Heart left ventricle (tissue), 16 donors: Measurements from ENCODE around the gene SLC12A4. TPM values are rescaled to one million over a fixed set of nuclear protein-coding genes. Genes with fewer than 3 reads are reported as not detected.

Source experiments
- ATAC-seq, 4 donors: fragments of 200-7000 bp; cut with Tn5 transposase; one replicate each; pipeline ENCODE4 v1.9.1; 2020 to 2022; ENCODE audit warnings: moderate library complexity in 4 of 4, mild to moderate bottlenecking in 3 of 4, moderate number of reproducible peaks in 1 of 4
- DNase-seq, 5 donors: peaks; one replicate each; pipeline ENCODE4 v3.0.0-alpha.2; 2020
- H3K27ac ChIP-seq, 12 donors: fragments of 200-600 bp; sonication (generic) in 4 of 12; one replicate each; pipeline versions ENCODE4 v1.5.0 to v1.8.0; 2016 to 2022; ENCODE audit warnings: mild to moderate bottlenecking in 2 of 12
- H3K27me3 ChIP-seq, 9 donors: fragments of 200-600 bp; sonication (generic) in 2 of 9; one replicate each; pipeline versions ENCODE4 v1.5.1 to v1.8.0; 2016 to 2022; ENCODE audit warnings: mild to moderate bottlenecking in 3 of 9
- H3K36me3 ChIP-seq, 9 donors: fragments of 200-600 bp; sonication (generic) in 2 of 9; one replicate each; pipeline versions ENCODE4 v1.5.0 to v1.8.0; 2018 to 2022; ENCODE audit warnings: mild to moderate bottlenecking in 2 of 9
- H3K4me1 ChIP-seq, 12 donors: fragments of 200-600 bp; sonication (generic) in 4 of 12; one replicate each; pipeline versions ENCODE4 v1.5.0 to v1.8.0; 2016 to 2022; ENCODE audit warnings: mild to moderate bottlenecking in 3 of 12
- H3K4me3 ChIP-seq, 12 donors: fragments of 200-600 bp; sonication (generic) in 4 of 12; one replicate each; pipeline versions ENCODE4 v1.5.0 to v1.8.0; 2017 to 2022; ENCODE audit warnings: mild to moderate bottlenecking in 9 of 12, moderate library complexity in 4 of 12
- H3K9me3 ChIP-seq, 12 donors: fragments of 200-600 bp; sonication (generic) in 4 of 12; one replicate each; pipeline versions ENCODE4 v1.5.0 to v1.8.0; 2016 to 2022; ENCODE audit warnings: mild to moderate bottlenecking in 1 of 12
- POLR2A ChIP-seq, 2 donors: fragments of 450-650 bp; IDR thresholded peaks; one replicate each; pipeline ENCODE4 v1.6.1; 2017; ENCODE audit warnings: antibody characterized with exemption in 2 of 2, mild to moderate bottlenecking in 2 of 2, moderate library complexity in 2 of 2
- WGBS, 4 donors: extraction: QIAGEN DNeasy Blood & Tissue Kit in 2 of 4; methylation state at CpG; one replicate each; pipeline versions ENCODE4 v1.1.5 to v1.1.7; 2013 to 2018; 5-methylcytosine and 5-hydroxymethylcytosine counted together
- intact Hi-C, 10 donors: fragments of 100-400 bp; cut with DNase I; formaldehyde crosslinking; loops; one replicate each; pipeline versions ENCODE4 v1.11.1 to v1.14.2; 2022
- polyA plus RNA-seq, 2 donors: library from polyadenylated mRNA; stranded (reverse); fragments of 200-250 nt; gene quantifications; one replicate each; pipeline ENCODE4 v1.2.3, GENCODE V29; 2013
- total RNA-seq, 9 donors: library from RNA; depleted of rRNA in 2 of 9; stranded (reverse); fragments of >200 nt in 2 of 9; fragmentation: NEBNext Ultra II Directional in 3 of 9; extraction: Animal tissue kit (Norgen Biotek cat#: 25700) in 3 of 9; gene quantifications; one replicate each; pipeline versions ENCODE4 v1.1.0 to v1.2.4, GENCODE V29; 2016 to 2023
- TF ChIP-seq, protein P1 (sequence below), 12 donors: fragments of 200-600 bp; sonication (generic) in 4 of 12; IDR thresholded peaks; one replicate each; pipeline versions ENCODE4 v1.5.0 to v1.8.0; 2018 to 2022; ENCODE audit warnings: antibody characterized with exemption in 12 of 12, mild to moderate bottlenecking in 5 of 12
- donor health status: ischemic (EF 13 %, LVEDD 7.1; RV severe dilation, severe dysfunction).
- donor health status: healthy with polysubstance abuse.
- donor health status: DM: no; HTN: yes; CAD: no.
- donor health status: DM: no; HTN: no; CAD: no.
- donor health status: ischemic (EF 25% LVEDD 6.9; RV normal size, moderate dysfunction).
- donor health status: ischemic (EF 25% LVEDD 5.7; RV mildly dilated, moderate dysfunction).
- donor health status: healthy.
- donor health status: DM: yes; HTN: yes; CAD: no.
- donor health status: ischemic (EF 35%, LVEDD 5.7; RV mildly dilated, moderate dysfunction).
- donor health status: nonischemic (EF 11% LVEDD 7.7; RV severe dilation, severe dysfunction).
- donor health status: DM: yes; HTN: yes; CAD: no.
- donor health status: PGD.
- donor health status: ischemic (EF 29% LVEDD 5.4; RV normal size, mild dysfunction).
- donor health status: nonischemic (EF 23%, LVEDD 6.1; RV moderate dilation, normal function).

SLC12A4 gene
- total and polyA plus RNA-seq, 11 donors: 64.6 to 92.2 (median 85.9) TPM

GRCh38 chr16:67987460-67988160 lies 19.2 kb upstream of the SLC12A4 start:
- H3K36me3 ChIP-seq: peaks cover 0 to 13% (median 0%) of the 10 kb centered on the region in 9 donors
- peak overlapping the region; percentile 3 to 73 (median 46) for H3K27ac ChIP-seq
- WGBS, 4 donors: 54 to 68% (median 59%) methylated on average over 11 of the region's 11 CpGs
- no peak overlapping the region for H3K4me3 ChIP-seq
- peak; percentile 43 to 80 (median 59) for ATAC-seq
- H3K27me3 ChIP-seq: no peaks in the 10 kb centered on the region
- no peaks in the 10 kb centered on the region for H3K9me3 ChIP-seq
- peak in 4 of 5 donors; percentile 36 to 52 (median 48) for DNase-seq
- peaks cover 7 to 43% (median 27%) of the 10 kb centered on the region in 12 donors for H3K4me1 ChIP-seq
- TF ChIP-seq POLR2A (IDR thresholded peaks at IDR 0.05): no peak
- TF ChIP-seq, protein P1, sequence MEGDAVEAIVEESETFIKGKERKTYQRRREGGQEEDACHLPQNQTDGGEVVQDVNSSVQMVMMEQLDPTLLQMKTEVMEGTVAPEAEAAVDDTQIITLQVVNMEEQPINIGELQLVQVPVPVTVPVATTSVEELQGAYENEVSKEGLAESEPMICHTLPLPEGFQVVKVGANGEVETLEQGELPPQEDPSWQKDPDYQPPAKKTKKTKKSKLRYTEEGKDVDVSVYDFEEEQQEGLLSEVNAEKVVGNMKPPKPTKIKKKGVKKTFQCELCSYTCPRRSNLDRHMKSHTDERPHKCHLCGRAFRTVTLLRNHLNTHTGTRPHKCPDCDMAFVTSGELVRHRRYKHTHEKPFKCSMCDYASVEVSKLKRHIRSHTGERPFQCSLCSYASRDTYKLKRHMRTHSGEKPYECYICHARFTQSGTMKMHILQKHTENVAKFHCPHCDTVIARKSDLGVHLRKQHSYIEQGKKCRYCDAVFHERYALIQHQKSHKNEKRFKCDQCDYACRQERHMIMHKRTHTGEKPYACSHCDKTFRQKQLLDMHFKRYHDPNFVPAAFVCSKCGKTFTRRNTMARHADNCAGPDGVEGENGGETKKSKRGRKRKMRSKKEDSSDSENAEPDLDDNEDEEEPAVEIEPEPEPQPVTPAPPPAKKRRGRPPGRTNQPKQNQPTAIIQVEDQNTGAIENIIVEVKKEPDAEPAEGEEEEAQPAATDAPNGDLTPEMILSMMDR (IDR thresholded peaks at IDR 0.05): no peak
- intact Hi-C loops: no loop called here

DNA sequence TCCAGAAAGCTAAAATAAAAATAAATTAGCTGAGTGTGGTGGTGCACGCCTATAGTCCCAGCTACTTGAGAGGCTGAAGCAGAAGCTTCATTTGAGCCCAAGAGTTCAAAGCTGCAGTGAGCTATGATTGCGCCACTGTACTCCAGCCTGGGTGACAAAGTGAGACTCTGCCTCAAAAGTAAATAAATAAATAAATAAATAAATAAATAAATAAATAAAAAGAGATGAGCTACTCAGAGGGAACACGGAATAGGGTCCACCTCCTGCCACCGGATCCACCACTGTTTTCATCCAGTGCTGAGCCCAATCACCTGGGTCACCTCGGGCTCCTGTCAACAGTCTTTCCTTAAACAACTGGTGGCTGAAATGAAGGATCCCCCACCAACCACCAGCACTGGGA lies 18.5 kb upstream of the SLC12A4 start:
- Histone ChIP-seq H3K27me3 (no peaks in the 10 kb centered on the region), H3K4me1 (peaks cover 7 to 43% (median 27%) of the 10 kb centered on the region in 12 donors), H3K4me3 (no peak overlapping the region), H3K27ac (peak overlapping the region in 11 of 12 donors; percentile 17 to 73 (median 44)), H3K9me3 (no peaks in the 10 kb centered on the region), H3K36me3 (peaks cover 0 to 13% (median 0%) of the 10 kb centered on the region in 9 donors)
- no peak for ATAC-seq
- WGBS, 4 donors: 88 to 93% (median 90%) methylated on average over 5 of the region's 5 CpGs
- TF ChIP-seq POLR2A (IDR thresholded peaks at IDR 0.05): no peak
- TF ChIP-seq, protein P1 (IDR thresholded peaks at IDR 0.05): no peak
- DNase-seq: no peak
- intact Hi-C loops: no loop called here

- H3K36me3 ChIP-seq: no peaks in the 10 kb centered on the region
- H3K9me3 ChIP-seq: no peaks in the 10 kb centered on the region
- H3K27ac ChIP-seq: no peak overlapping the region
- no peaks in the 10 kb centered on the region for H3K27me3 ChIP-seq
- no peak overlapping the region for H3K4me3 ChIP-seq
- H3K4me1 ChIP-seq: peaks cover 7 to 35% (median 23%) of the 10 kb centered on the region in 12 donors
- TF ChIP-seq POLR2A (IDR thresholded peaks at IDR 0.05): no peak
- TF ChIP-seq, protein P1 (IDR thresholded peaks at IDR 0.05): no peak
- ATAC-seq (no peak), DNase-seq (no peak)
- intact Hi-C loops: no loop called here
- 95 to 96% (median 96%) methylated on average over 16 to 49 of the region's 49 CpGs for WGBS, 4 donors
Observed at GRCh38 chr16:67982011-67982696, 13.7 kb upstream of the SLC12A4 start.

GRCh38 chr16:67979955-67980678 lies 11.7 kb upstream of the SLC12A4 start, which contains the start of gene DPEP3:
DPEP3 (minus strand) TSS chr16:67980499; CDS start chr16:67980380, 119 bp downstream.
- no peaks in the 10 kb centered on the region for H3K27me3 ChIP-seq
- H3K9me3 ChIP-seq: no peaks in the 10 kb centered on the region
- intact Hi-C loops: no loop called here
- H3K4me1 ChIP-seq: peaks cover 5 to 23% (median 16%) of the 10 kb centered on the region in 12 donors
- peak in 1 of 4 donors; percentile 6 for ATAC-seq
- H3K36me3 ChIP-seq: no peaks in the 10 kb centered on the region
- TF ChIP-seq, protein P1 (IDR thresholded peaks at IDR 0.05): peak in 5 of 12 donors; percentile 16 to 31 (median 22)
- no peak for TF ChIP-seq POLR2A (IDR thresholded peaks at IDR 0.05)
- no peak for DNase-seq
- H3K4me3 ChIP-seq: no peak within 1 kb of the TSS
- H3K27ac ChIP-seq: no peak within 1 kb of the TSS
- 60 to 77% (median 61%) methylated on average over 33 to 62 of the region's 62 CpGs for WGBS, 4 donors
